GM12801 (cell line): ENCODE results near the gene RABL3.

Experiments used
- TF ChIP-seq, protein P1 (sequence below): IDR thresholded peaks from one replicate; pipeline ENCODE4 v1.5.1; 2011; ENCODE audit warnings: control low read depth; ENCODE audit not compliant: insufficient read length; ENCODE audit errors: extremely low read depth

The RABL3 gene, protein sequence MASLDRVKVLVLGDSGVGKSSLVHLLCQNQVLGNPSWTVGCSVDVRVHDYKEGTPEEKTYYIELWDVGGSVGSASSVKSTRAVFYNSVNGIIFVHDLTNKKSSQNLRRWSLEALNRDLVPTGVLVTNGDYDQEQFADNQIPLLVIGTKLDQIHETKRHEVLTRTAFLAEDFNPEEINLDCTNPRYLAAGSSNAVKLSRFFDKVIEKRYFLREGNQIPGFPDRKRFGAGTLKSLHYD

DNA sequence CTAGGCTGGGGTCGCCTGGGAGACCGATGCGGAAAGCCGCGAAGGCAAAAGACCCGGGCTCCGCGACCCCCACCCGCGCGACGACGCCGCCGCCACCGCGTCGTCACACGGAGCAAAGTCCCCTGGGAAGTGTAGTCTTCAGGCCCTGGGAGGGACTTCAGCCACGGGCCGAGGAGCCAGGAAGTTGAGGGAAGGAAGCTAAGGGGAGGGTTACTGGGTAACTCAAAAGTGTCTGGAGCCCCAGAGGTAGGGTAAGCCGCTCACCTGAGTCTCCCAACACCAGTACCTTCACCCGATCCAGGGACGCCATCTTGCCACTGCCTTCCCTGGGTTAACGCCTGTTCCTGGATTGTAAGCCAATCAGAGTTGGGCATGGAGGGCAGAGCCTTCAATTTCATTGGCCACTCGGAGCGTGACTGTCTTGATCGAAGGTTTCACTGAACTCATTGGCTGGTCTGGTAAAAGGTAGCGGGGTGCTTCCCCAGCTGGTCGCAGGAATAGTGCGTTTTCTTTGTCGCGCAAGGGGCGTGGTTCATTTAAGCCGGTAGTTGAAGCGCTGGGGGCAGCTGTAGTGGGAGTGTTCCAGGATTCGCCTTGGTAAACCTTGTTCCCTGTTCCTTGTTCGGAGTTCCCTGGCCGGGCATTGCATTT lies at the start of gene RABL3, which contains the start of gene GTF2E1:
TSS of gene RABL3 (minus strand) at position 319 of the 651 bp plus-strand sequence. CDS start at position 310, 9 bp downstream.
TSS of gene GTF2E1 (plus strand) at position 547 of the 651 bp plus-strand sequence. CDS start 7,809 bp downstream, outside the sequence.
- TF ChIP-seq, protein P1, sequence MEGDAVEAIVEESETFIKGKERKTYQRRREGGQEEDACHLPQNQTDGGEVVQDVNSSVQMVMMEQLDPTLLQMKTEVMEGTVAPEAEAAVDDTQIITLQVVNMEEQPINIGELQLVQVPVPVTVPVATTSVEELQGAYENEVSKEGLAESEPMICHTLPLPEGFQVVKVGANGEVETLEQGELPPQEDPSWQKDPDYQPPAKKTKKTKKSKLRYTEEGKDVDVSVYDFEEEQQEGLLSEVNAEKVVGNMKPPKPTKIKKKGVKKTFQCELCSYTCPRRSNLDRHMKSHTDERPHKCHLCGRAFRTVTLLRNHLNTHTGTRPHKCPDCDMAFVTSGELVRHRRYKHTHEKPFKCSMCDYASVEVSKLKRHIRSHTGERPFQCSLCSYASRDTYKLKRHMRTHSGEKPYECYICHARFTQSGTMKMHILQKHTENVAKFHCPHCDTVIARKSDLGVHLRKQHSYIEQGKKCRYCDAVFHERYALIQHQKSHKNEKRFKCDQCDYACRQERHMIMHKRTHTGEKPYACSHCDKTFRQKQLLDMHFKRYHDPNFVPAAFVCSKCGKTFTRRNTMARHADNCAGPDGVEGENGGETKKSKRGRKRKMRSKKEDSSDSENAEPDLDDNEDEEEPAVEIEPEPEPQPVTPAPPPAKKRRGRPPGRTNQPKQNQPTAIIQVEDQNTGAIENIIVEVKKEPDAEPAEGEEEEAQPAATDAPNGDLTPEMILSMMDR = no peak

DNA sequence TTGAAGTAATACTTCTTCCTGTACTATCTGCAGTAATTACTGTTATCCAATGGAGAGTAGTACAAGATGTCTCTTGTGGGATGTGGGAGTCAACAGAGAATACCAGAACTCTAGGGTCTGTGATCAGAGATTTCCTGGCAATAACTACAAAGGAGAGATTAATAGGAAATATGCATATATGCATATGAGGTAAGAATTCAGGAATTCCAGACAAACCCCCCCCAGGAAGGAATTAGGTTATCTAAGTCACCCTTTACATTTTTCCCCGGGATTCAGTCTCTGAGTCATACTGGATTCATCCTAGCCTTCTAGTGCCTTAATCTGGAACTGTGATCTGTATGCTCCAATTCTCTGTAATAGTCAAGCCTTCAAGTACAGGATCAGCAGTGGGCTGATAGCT lies 49.6 kb upstream of the RABL3 start:
- TF ChIP-seq, protein P1 = no peak

DNA sequence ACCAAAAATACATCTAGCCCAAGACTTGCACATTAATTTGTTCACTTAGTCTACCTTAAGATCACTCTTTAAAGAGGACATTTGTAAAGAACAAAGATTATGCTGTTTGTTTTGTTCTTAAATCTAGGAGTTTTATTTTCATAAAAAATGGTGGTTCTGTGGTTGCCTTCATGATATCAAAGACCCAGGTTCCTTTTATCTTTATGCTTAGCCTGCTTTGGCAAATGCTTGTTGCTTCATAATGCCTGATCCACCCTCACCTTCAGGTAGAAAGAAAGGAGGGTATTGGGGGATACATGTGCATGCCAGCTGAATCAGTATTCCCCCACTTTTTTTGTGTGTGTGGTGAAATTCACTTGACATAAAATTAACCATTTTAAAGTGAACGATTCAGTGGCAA lies 48.7 kb upstream of the RABL3 start:
- TF ChIP-seq, protein P1 = no peak

DNA sequence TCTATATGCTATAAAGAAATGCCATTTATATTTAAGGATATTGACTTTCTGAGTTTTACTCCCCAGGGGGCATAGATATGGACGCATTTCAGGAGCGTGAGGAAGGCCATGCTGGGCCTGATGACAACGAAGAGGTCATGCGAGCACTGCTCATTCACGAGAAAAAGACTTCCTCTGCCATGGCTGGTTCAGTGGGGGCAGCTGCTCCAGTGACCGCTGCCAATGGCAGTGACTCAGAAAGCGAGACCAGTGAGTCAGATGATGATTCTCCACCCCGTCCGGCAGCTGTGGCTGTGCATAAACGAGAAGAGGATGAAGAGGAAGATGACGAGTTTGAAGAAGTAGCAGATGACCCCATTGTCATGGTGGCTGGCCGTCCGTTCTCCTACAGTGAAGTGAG lies 38.7 kb upstream of the RABL3 start:
- TF ChIP-seq, protein P1 = no peak

DNA sequence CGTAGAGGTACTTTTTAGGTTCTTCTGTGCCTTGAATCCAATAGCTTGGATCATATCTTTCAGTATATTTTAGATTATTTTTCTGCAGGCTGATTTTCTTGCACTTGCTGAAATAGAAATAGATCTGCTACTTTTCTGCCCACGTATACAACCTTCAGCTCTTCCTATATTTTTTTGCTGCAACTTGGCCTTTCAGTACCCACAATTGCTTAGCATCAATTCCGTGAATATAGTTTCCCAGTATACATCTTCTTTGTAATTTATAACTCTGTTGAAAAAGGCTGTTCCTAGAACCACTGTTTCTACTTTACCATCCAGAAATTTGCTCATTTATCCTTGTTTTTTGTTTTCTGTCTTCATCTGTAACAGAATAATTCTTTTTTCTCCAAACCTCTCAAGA lies 36.5 kb upstream of the RABL3 start:
- TF ChIP-seq, protein P1 = no peak

DNA sequence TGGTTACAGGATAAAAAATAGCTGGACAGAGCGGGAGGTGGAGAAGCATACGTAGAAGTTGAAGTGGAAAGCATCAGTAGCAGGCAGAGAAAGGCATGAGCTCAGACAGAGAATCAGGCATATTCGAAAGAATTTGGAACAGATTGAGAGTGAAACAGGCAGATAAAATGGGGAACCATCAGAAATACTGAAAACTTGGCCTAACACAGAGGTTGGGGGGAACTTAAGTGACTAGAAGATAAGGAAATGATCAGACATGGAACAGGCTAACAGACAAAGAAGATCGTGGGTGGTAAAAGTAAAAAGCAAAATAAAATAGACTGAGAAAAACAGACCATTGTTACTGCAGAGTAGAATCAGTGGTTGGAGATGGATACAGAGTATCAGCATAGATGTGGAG lies 33.1 kb upstream of the RABL3 start:
- TF ChIP-seq, protein P1 = no peak

DNA sequence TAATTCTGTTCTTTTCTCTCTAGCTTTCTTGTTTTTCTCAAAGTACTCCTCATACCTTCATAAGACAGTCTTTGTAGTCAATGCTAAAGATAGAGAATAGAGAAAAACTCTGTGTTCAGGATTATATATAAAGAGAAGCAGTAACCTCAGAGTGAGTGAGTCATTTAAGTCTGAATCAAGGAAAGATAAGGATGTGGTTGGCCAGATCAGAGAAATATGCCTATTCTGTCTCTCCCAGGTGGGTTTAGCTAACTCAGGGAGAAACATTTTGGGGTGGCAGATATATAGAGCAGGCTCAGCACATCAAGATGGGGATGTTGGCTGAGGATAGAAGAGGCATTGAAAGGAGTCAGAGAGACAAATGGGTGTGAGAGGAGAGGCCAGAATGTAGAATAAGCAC lies 31.6 kb upstream of the RABL3 start:
- TF ChIP-seq, protein P1 = no peak
